Measurements from ENCODE around the gene PHACTR4.

The PHACTR4 gene

GRCh38 chr1:28409090-28409489, 39.5 kb downstream of the PHACTR4 start:
- H3K4me3 ChIP-seq (ENCODE audit: insufficient read depth, low read length, poor library complexity, severe bottlenecking): no peak overlapping the region
- H3K4me2 ChIP-seq (ENCODE audit: low read depth, low read length, poor library complexity, severe bottlenecking): no peak overlapping the region
- no peak overlapping the region for H2AFZ ChIP-seq (ENCODE audit: low read depth, low read length, severe bottlenecking)
- H3K27me3 ChIP-seq (ENCODE audit: low read length): no peaks in the 10 kb centered on the region
- no peaks in the 10 kb centered on the region for H3K9me3 ChIP-seq (ENCODE audit: insufficient read depth, low read length)
- no peak overlapping the region for H3K27ac ChIP-seq (ENCODE audit: low read depth, low read length)
- H3F3A ChIP-seq (ENCODE audit: insufficient read depth): peaks cover 9% of the 10 kb centered on the region; the same call in 1 of the 2 replicates
- no peaks in the 10 kb centered on the region for H4K20me1 ChIP-seq (ENCODE audit: low read depth, low read length)
- peaks cover 5% of the 10 kb centered on the region; the same call in 1 of the 2 replicates for H3K36me3 ChIP-seq (ENCODE audit: low read length)
- no peaks in the 10 kb centered on the region for H3K9me2 ChIP-seq (replicated peaks; ENCODE audit: insufficient read depth, low read length)
- no peak overlapping the region for H3K9ac ChIP-seq (ENCODE audit: low read length)
- H3K79me2 ChIP-seq (ENCODE audit: insufficient read depth, low read length): peaks cover 14% of the 10 kb centered on the region
- TF ChIP-seq EZH2phosphoT487 (conservative IDR thresholded peaks at IDR 0.05; ENCODE audit: low read length): no peak
- no peak for TF ChIP-seq CTCF (IDR thresholded peaks at IDR 0.05; ENCODE audit: insufficient read depth, low read length, poor library complexity, severe bottlenecking)

GRCh38 chr1:28411656-28412055, 42.1 kb downstream of the PHACTR4 start:
- Histone ChIP-seq H3K79me2 (ENCODE audit: insufficient read depth, low read length) (peaks cover 6% of the 10 kb centered on the region; the same call in 1 of the 2 replicates), H3K4me2 (ENCODE audit: low read depth, low read length, poor library complexity, severe bottlenecking) (no peak overlapping the region), H2AFZ (ENCODE audit: low read depth, low read length, severe bottlenecking) (no peak overlapping the region), H3K9me3 (ENCODE audit: insufficient read depth, low read length) (no peaks in the 10 kb centered on the region), H3K27ac (ENCODE audit: low read depth, low read length) (no peak overlapping the region), H3K36me3 (ENCODE audit: low read length) (peaks cover 5% of the 10 kb centered on the region; the same call in 1 of the 2 replicates), H3K27me3 (ENCODE audit: low read length) (no peaks in the 10 kb centered on the region), H4K20me1 (ENCODE audit: low read depth, low read length) (no peaks in the 10 kb centered on the region), H3F3A (ENCODE audit: insufficient read depth) (peaks cover 14% of the 10 kb centered on the region; the same call in 1 of the 2 replicates), H3K9ac (ENCODE audit: low read length) (no peak overlapping the region), H3K4me3 (ENCODE audit: insufficient read depth, low read length, poor library complexity, severe bottlenecking) (no peak overlapping the region), H3K9me2 (replicated peaks; ENCODE audit: insufficient read depth, low read length) (no peaks in the 10 kb centered on the region)
- TF ChIP-seq EZH2phosphoT487 (conservative IDR thresholded peaks at IDR 0.05; ENCODE audit: low read length) (no peak), CTCF (IDR thresholded peaks at IDR 0.05; ENCODE audit: insufficient read depth, low read length, poor library complexity, severe bottlenecking) (no peak)

- Histone ChIP-seq H3K9me3 (ENCODE audit: insufficient read depth, low read length) (no peaks in the 10 kb centered on the region), H4K20me1 (ENCODE audit: low read depth, low read length) (no peaks in the 10 kb centered on the region), H3K9ac (ENCODE audit: low read length) (no peak overlapping the region), H3K4me3 (ENCODE audit: insufficient read depth, low read length, poor library complexity, severe bottlenecking) (no peak overlapping the region), H3K79me2 (ENCODE audit: insufficient read depth, low read length) (0 out of 2 replicates have a peak, but pooled peaks cover 4% of the 10 kb centered on the region), H3K27me3 (ENCODE audit: low read length) (no peaks in the 10 kb centered on the region), H3F3A (ENCODE audit: insufficient read depth) (peaks cover 14% of the 10 kb centered on the region; the same call in 1 of the 2 replicates), H3K4me2 (ENCODE audit: low read depth, low read length, poor library complexity, severe bottlenecking) (no peak overlapping the region), H3K36me3 (ENCODE audit: low read length) (peaks cover 5% of the 10 kb centered on the region; the same call in 1 of the 2 replicates), H3K27ac (ENCODE audit: low read depth, low read length) (no peak overlapping the region), H3K9me2 (replicated peaks; ENCODE audit: insufficient read depth, low read length) (no peaks in the 10 kb centered on the region), H2AFZ (ENCODE audit: low read depth, low read length, severe bottlenecking) (no peak overlapping the region)
- TF ChIP-seq CTCF (IDR thresholded peaks at IDR 0.05; ENCODE audit: insufficient read depth, low read length, poor library complexity, severe bottlenecking) (no peak), EZH2phosphoT487 (conservative IDR thresholded peaks at IDR 0.05; ENCODE audit: low read length) (no peak)
Observed at GRCh38 chr1:28412731-28413130, 43.2 kb downstream of the PHACTR4 start.

Measured in SU-DHL-6 (cell line).